GM12874 (cell line): ENCODE data around the gene ATCAY.

Experiments used
- CTCF ChIP-seq: IDR thresholded peaks from 2 replicates; pipeline ENCODE4 v1.5.1; 2011; ENCODE audit warnings: low read depth, mild to moderate bottlenecking, control low read depth, low read length, moderate library complexity; ENCODE audit not compliant: insufficient read depth

ATCAY gene

GRCh38 chr19:3949294-3949693, 68.8 kb downstream of the ATCAY start:
- TF ChIP-seq CTCF: no peak

GRCh38 chr19:3949997-3950859, 69.7 kb downstream of the ATCAY start:
- TF ChIP-seq CTCF: no peak

- no peak for TF ChIP-seq CTCF
Observed at GRCh38 chr19:3950871-3951861, 70.7 kb downstream of the ATCAY start.

DNA sequence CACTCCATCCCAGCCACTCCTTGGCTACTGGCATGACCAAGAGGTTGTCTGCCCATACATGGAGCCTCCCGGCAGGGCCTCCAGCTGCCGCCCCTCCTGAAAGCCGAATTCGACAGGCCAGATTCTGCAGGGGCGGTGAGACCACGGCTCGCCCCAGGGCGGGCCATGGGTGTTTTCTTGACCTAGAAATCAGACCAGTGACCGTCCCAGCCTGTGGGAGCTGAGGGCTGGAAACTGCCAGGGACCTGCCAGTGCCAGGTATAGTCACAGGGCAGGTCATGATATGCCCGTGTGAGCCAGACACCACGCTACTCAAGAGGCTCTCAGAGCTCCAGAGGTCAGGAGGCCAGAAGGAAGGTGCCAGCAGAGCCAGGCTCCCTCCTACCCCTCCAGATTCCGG, 73.6 kb downstream of the ATCAY start:
- no peak for TF ChIP-seq CTCF

DNA sequence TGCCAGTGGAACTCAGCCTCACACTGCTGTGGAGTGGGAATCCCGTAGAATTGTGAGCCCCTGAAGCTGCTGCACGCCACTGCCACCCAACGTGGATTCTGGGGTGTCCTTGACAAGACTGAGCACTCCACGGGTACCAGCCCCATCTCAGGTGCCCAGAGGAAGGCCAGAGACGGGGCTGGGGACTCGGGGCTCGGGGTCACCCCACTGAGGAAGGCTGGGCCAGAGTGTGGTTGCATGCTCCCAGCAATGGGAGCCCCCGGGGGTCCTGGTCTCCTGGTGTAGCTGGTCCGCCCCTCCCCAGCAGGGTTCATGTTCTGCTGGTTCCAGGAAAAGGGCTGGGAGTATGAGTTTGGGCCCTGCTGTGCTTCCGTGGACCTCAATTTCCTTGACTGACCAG, 75.2 kb downstream of the ATCAY start:
- TF ChIP-seq CTCF: no peak

DNA sequence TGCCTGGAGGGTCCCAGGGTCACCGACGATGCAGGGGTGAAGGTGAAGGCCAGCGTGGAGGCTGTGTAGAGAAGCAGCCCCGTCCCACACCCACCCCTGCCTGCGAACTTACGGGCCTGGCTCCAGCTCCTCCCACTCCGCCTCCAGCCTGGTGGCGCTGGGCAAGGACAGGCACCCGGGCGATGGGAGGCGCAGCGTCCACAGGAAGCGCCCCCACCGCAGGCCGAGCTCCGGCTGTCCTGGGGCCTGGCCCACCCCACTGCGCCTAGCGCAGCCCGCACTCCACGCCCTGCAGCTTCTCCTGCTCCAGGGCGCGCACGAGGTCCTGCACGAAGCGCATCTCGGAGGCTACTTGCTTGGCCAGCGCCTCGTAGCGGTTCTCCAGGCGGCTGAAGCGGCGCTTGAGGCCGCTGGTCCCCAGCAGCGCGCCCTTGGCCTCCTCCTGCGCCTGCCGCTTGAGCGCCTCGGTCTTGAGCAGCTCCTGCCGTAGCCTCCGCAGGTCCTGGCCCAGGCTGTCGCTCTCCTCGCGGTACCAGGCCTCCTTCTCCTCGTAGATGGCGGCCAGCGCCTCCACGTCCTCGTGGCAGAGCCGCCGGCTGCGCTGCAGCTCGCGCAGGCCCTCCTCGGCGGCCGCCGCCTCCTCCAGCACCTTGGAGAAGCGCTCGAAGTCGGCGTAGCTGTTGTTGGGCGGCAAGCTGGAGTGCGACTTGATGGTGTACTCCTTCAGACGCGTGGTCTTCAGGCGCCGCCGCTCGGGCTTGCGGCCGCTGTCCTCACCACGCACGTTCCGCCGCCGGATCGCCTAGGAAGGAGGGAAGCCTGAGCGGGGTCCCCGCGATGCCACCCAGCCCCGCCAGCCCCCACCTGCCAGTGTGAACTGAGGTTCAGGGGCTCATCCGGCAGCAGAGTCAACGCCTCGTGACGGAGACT, 78.6 kb downstream of the ATCAY start:
- no peak for TF ChIP-seq CTCF

GRCh38 chr19:3959766-3960131, 79.3 kb downstream of the ATCAY start:
- TF ChIP-seq CTCF: no peak
